IPS DF 6.9 (cell line): ENCODE results near the gene FARSB.
A peak's percentile ranks its signal among the peaks of the same experiment; 100 is the strongest.

Experiments
- DNase-seq: peaks from one replicate; pipeline ENCODE4 v3.0.0-alpha.2; 2013; ENCODE audit warnings: low read depth, low spot score
- H3K27ac ChIP-seq: one replicate; pipeline ENCODE4 v1.5.1; 2013; ENCODE audit warnings: low read length, control low read depth
- H3K27me3 ChIP-seq: 2 replicates; pipeline ENCODE4 v1.6.1; 2013; ENCODE audit warnings: mild to moderate bottlenecking, low read length; ENCODE audit not compliant: control insufficient read depth, insufficient read depth
- H3K36me3 ChIP-seq: 2 replicates; pipeline ENCODE4 v1.6.1; 2013; ENCODE audit warnings: low read length; ENCODE audit not compliant: control insufficient read depth, insufficient read depth
- H3K4me1 ChIP-seq: 2 replicates; pipeline ENCODE4 v1.6.1; 2013; ENCODE audit warnings: low read length; ENCODE audit not compliant: control insufficient read depth, insufficient read depth
- H3K4me3 ChIP-seq: 2 replicates; pipeline ENCODE4 v1.5.1; 2013; ENCODE audit warnings: mild to moderate bottlenecking, low read length
- H3K9me3 ChIP-seq: 2 replicates; pipeline ENCODE4 v1.6.1; 2013; ENCODE audit warnings: low read length, inconsistent platforms; ENCODE audit not compliant: control insufficient read depth, insufficient read depth
- WGBS: extraction: QIAGEN DNeasy Blood & Tissue Kit; methylation state at CpG from one replicate; pipeline ENCODE4 v1.1.7; 2013; ENCODE audit warnings: mixed read lengths, missing lambda C conversion rate; ENCODE audit not compliant: insufficient read length, insufficient coverage; 5-methylcytosine and 5-hydroxymethylcytosine counted together

FARSB gene

GRCh38 chr2:222561817-222562645, 93.9 kb downstream of the FARSB start:
- DNase-seq, result peak; percentile 58
- Histone ChIP-seq H3K27me3 (no peaks in the 10 kb centered on the region), H3K4me1 (no peaks in the 10 kb centered on the region), H3K9me3 (no peaks in the 10 kb centered on the region), H3K4me3 (no peak overlapping the region), H3K36me3 (no peaks in the 10 kb centered on the region), H3K27ac (no peak overlapping the region)
- no CpG with 5 or more reads among the region's 6 CpGs for WGBS

- no peak overlapping the region for H3K27ac ChIP-seq
- H3K27me3 ChIP-seq, result no peaks in the 10 kb centered on the region
- no peaks in the 10 kb centered on the region for H3K36me3 ChIP-seq
- H3K9me3 ChIP-seq, result no peaks in the 10 kb centered on the region
- no CpG with 5 or more reads among the region's 4 CpGs for WGBS
- DNase-seq, result no peak
- 0 out of 2 replicates have a peak, but pooled peaks cover under 1% of the 10 kb centered on the region for H3K4me1 ChIP-seq
- H3K4me3 ChIP-seq, result no peak overlapping the region
Observed at GRCh38 chr2:222561151-222561550, 94.7 kb downstream of the FARSB start.

GRCh38 chr2:222554517-222554916, 101.4 kb downstream of the FARSB start:
- Histone ChIP-seq H3K4me3 (no peak overlapping the region), H3K36me3 (no peaks in the 10 kb centered on the region), H3K9me3 (no peaks in the 10 kb centered on the region), H3K27me3 (no peaks in the 10 kb centered on the region), H3K27ac (no peak overlapping the region), H3K4me1 (0 out of 2 replicates have a peak, but pooled peaks cover 1% of the 10 kb centered on the region)
- DNase-seq, result no peak
- no CpG with 5 or more reads among the region's 7 CpGs for WGBS

- DNase-seq, result peak; percentile 33
- H3K36me3 ChIP-seq, result no peaks in the 10 kb centered on the region
- H3K9me3 ChIP-seq, result no peaks in the 10 kb centered on the region
- no peak overlapping the region for H3K4me3 ChIP-seq
- WGBS, result 100% methylated on average over 1 of the region's 3 CpGs
- H3K27me3 ChIP-seq, result no peaks in the 10 kb centered on the region
- no peak overlapping the region for H3K27ac ChIP-seq
- peaks cover 2% of the 10 kb centered on the region; the same call in 1 of the 2 replicates for H3K4me1 ChIP-seq
Observed at GRCh38 chr2:222548992-222549391, 106.9 kb downstream of the FARSB start.

GRCh38 chr2:222547083-222547482, 108.8 kb downstream of the FARSB start:
- Histone ChIP-seq H3K4me1 (peaks cover 2% of the 10 kb centered on the region; the same call in 1 of the 2 replicates), H3K4me3 (no peak overlapping the region), H3K27me3 (no peaks in the 10 kb centered on the region), H3K36me3 (no peaks in the 10 kb centered on the region), H3K27ac (no peak overlapping the region), H3K9me3 (no peaks in the 10 kb centered on the region)
- no peak for DNase-seq
- no CpG with 5 or more reads among the region's 5 CpGs for WGBS

- H3K4me1 ChIP-seq, result peaks cover 2% of the 10 kb centered on the region; the same call in 1 of the 2 replicates
- H3K27me3 ChIP-seq, result no peaks in the 10 kb centered on the region
- no peaks in the 10 kb centered on the region for H3K9me3 ChIP-seq
- no peak overlapping the region for H3K27ac ChIP-seq
- no peaks in the 10 kb centered on the region for H3K36me3 ChIP-seq
- no CpG with 5 or more reads among the region's 6 CpGs for WGBS
- DNase-seq, result no peak
- H3K4me3 ChIP-seq, result no peak overlapping the region
Observed at GRCh38 chr2:222545823-222546795, 109.8 kb downstream of the FARSB start.

GRCh38 chr2:222544661-222545060, 111.2 kb downstream of the FARSB start:
- DNase-seq, result no peak
- Histone ChIP-seq H3K27ac (no peak overlapping the region), H3K27me3 (no peaks in the 10 kb centered on the region), H3K9me3 (no peaks in the 10 kb centered on the region), H3K4me3 (no peak overlapping the region), H3K4me1 (peaks cover 2% of the 10 kb centered on the region; the same call in 1 of the 2 replicates), H3K36me3 (no peaks in the 10 kb centered on the region)
- WGBS, result no CpG with 5 or more reads among the region's 1 CpG

GRCh38 chr2:222538535-222538934, 117.4 kb downstream of the FARSB start:
- DNase-seq, result no peak
- no peaks in the 10 kb centered on the region for H3K27me3 ChIP-seq
- no peaks in the 10 kb centered on the region for H3K36me3 ChIP-seq
- no peak overlapping the region for H3K27ac ChIP-seq
- no peaks in the 10 kb centered on the region for H3K4me1 ChIP-seq
- WGBS, result no CpG with 5 or more reads among the region's 3 CpGs
- H3K4me3 ChIP-seq, result no peak overlapping the region
- no peaks in the 10 kb centered on the region for H3K9me3 ChIP-seq

- WGBS, result no CpG with 5 or more reads among the region's 6 CpGs
- Histone ChIP-seq H3K4me1 (no peaks in the 10 kb centered on the region), H3K27me3 (no peaks in the 10 kb centered on the region), H3K27ac (no peak overlapping the region), H3K36me3 (no peaks in the 10 kb centered on the region), H3K9me3 (no peaks in the 10 kb centered on the region), H3K4me3 (no peak overlapping the region)
- DNase-seq, result no peak
Observed at GRCh38 chr2:222535477-222535876, 120.4 kb downstream of the FARSB start.

- no CpG with 5 or more reads among the region's 5 CpGs for WGBS
- H3K4me1 ChIP-seq, result no peaks in the 10 kb centered on the region
- no peak overlapping the region for H3K27ac ChIP-seq
- no peaks in the 10 kb centered on the region for H3K36me3 ChIP-seq
- H3K4me3 ChIP-seq, result no peak overlapping the region
- no peak for DNase-seq
- H3K9me3 ChIP-seq, result no peaks in the 10 kb centered on the region
- no peaks in the 10 kb centered on the region for H3K27me3 ChIP-seq
Observed at GRCh38 chr2:222532315-222532714, 123.6 kb downstream of the FARSB start.
